ENCODE results near the gene TNPO2. TPM values are rescaled to one million over a fixed set of nuclear protein-coding genes. Genes with fewer than 3 reads are reported as not detected.

The TNPO2 gene
- total and polyA plus RNA-seq, 2 of the 13 experiments (the other 11 are each of a cell fraction or from before 2014, with no cell fraction given), result 31.7 to 61.0 TPM

- no peak for TF ChIP-seq UBTF (CRISPR knock-in tag; IDR thresholded peaks at IDR 0.05)
- TF ChIP-seq ZFP41 (CRISPR knock-in tag; IDR thresholded peaks at IDR 0.05; ENCODE audit: borderline replicate concordance), result no peak
- no peak for TF ChIP-seq TMF1 (CRISPR knock-in tag; IDR thresholded peaks at IDR 0.05; ENCODE audit: low read depth)
- no peak for TF ChIP-seq RORA (CRISPR knock-in tag; IDR thresholded peaks at IDR 0.05)
- TF ChIP-seq ZFP36L1 (CRISPR knock-in tag; IDR thresholded peaks at IDR 0.05), result no peak
- no peak for TF ChIP-seq ZNF709 (CRISPR knock-in tag; IDR thresholded peaks at IDR 0.05)
- peak; percentile 70 for TF ChIP-seq AGO2 (optimal IDR thresholded peaks at IDR 0.05; ENCODE audit: low read depth, low read length)
- no peak for TF ChIP-seq MLLT10 (CRISPR knock-in tag; IDR thresholded peaks at IDR 0.05)
- TF ChIP-seq ZNF329 (CRISPR knock-in tag; IDR thresholded peaks at IDR 0.05; ENCODE audit: low read depth), result no peak
- TF ChIP-seq TBX2 (CRISPR knock-in tag; IDR thresholded peaks at IDR 0.05; ENCODE audit: borderline replicate concordance), result no peak
- TF ChIP-seq ARID4A (CRISPR knock-in tag; IDR thresholded peaks at IDR 0.05; ENCODE audit: borderline replicate concordance), result no peak; the same call in 1 of the 2 replicates
- no peak for TF ChIP-seq ZNF691 (CRISPR knock-in tag; IDR thresholded peaks at IDR 0.05; ENCODE audit: borderline replicate concordance, low read depth)
- TF ChIP-seq AKNA (CRISPR knock-in tag; IDR thresholded peaks at IDR 0.05; ENCODE audit: borderline replicate concordance), result no peak
- no peak for TF ChIP-seq TAF1 (CRISPR knock-in tag; IDR thresholded peaks at IDR 0.05)
Observed at GRCh38 chr19:12721656-12722565, 1.8 kb downstream of the TNPO2 start (continued).
